ENCODE measurements around the gene ID3. TPM values are rescaled to one million over a fixed set of nuclear protein-coding genes. Genes with fewer than 3 reads are reported as not detected.

ID3 gene
- total RNA-seq, 1 experiment from 2014 or later: 119 TPM

- H3K56ac ChIP-seq (ENCODE audit: insufficient read length, low read depth, low read length): no peak overlapping the region
- DNase-seq: no peak
- Mint-ChIP-seq H3K4me1 (peaks cover 66 to 77% of the 10 kb centered on the region in 2 experiments), H3K27me3 (ENCODE audit: low read depth) (peaks cover 23% of the 10 kb centered on the region), H3K36me3 (ENCODE audit: insufficient read depth in 1 of 3, low read depth in 3 of 3) (peaks cover 11 to 20% (median 13%) of the 10 kb centered on the region in 3 experiments; a peak in 6 of 7 replicates), H3K9me3 (no peaks in the 10 kb centered on the region; a peak in 1 of 5 replicates), H3K27ac (peak overlapping the region; percentile 25 to 99 (median 37); a peak in 5 of 7 replicates), H3K4me3 (peak overlapping the region; percentile 86 to 91)
- no peak overlapping the region for H3K14ac ChIP-seq (ENCODE audit: insufficient read depth, low read length)
- no peaks in the 10 kb centered on the region for H3K9me3 ChIP-seq (ENCODE audit: control insufficient read depth, low read depth, low read length)
- no peaks in the 10 kb centered on the region for H3K27me3 ChIP-seq (ENCODE audit: insufficient read depth, low read length)
- H2BK120ac ChIP-seq (ENCODE audit: low read depth, low read length, poor library complexity, severe bottlenecking): no peak overlapping the region
- H4K5ac ChIP-seq (ENCODE audit: insufficient read length, low read depth, low read length): no peak overlapping the region
- no peak overlapping the region for H4K8ac ChIP-seq (replicated peaks; ENCODE audit: insufficient read length, low read depth, low read length)
- H3K79me2 ChIP-seq (ENCODE audit: insufficient read depth, low read length): peaks cover 7% of the 10 kb centered on the region; the same call in 1 of the 2 replicates
- no CpG with 5 or more reads among the region's 8 CpGs for WGBS (ENCODE audit: extremely low coverage, insufficient read length, low lambda C conversion rate)
- no peak overlapping the region for H4K91ac ChIP-seq (ENCODE audit: insufficient read length, low read depth, low read length)
- peak overlapping the region; percentile 82 for H3K27ac ChIP-seq (ENCODE audit: insufficient read length, low read depth, low read length)
- H2BK5ac ChIP-seq (ENCODE audit: insufficient read length, low read length): no peak overlapping the region
- H2BK12ac ChIP-seq (ENCODE audit: insufficient read length, low read depth, low read length): no peak overlapping the region
- no peaks in the 10 kb centered on the region for H3K79me1 ChIP-seq (ENCODE audit: insufficient read depth, low read depth, low read length, poor library complexity, severe bottlenecking)
- no peak overlapping the region for H2AFZ ChIP-seq (ENCODE audit: low read length)
- peak overlapping the region; percentile 82 for H3K4me2 ChIP-seq (ENCODE audit: insufficient read depth, insufficient read length, low read length)
- no peak overlapping the region for H3K23ac ChIP-seq (ENCODE audit: insufficient read length, low read depth, low read length)
- no peak overlapping the region for H3T11ph ChIP-seq (ENCODE audit: low read length)
- H3K4ac ChIP-seq (ENCODE audit: low read depth, low read length): no peak overlapping the region
- peaks cover 12% of the 10 kb centered on the region; the same call in 1 of the 2 replicates for H3K4me1 ChIP-seq (ENCODE audit: insufficient read depth, low read length)
- no peak overlapping the region for H2AK5ac ChIP-seq (ENCODE audit: insufficient read length, low read length)
- no peaks in the 10 kb centered on the region for H4K20me1 ChIP-seq (ENCODE audit: control insufficient read depth, insufficient read depth, insufficient read length)
- H3K18ac ChIP-seq (ENCODE audit: insufficient read length, low read depth, low read length): peak overlapping the region; percentile 40
- H3K9ac ChIP-seq (ENCODE audit: extremely low read depth, insufficient read length, low read length): peak overlapping the region; percentile 65
- no peak overlapping the region for H2BK15ac ChIP-seq (ENCODE audit: low read depth, low read length)
- no peak for TF ChIP-seq CTCF (conservative IDR thresholded peaks at IDR 0.05)
- H3K23me2 ChIP-seq (ENCODE audit: insufficient read length, low read depth, low read length, poor library complexity, severe bottlenecking): peaks cover 29% of the 10 kb centered on the region
- no peak overlapping the region for H2BK20ac ChIP-seq (ENCODE audit: low read depth, low read length, poor library complexity, severe bottlenecking)
Observed at GRCh38 chr1:23557471-23558124, 1.7 kb downstream of the ID3 start.
